ENCODE results near the gene MORF4L1. TPM values are rescaled to one million over a fixed set of nuclear protein-coding genes. Genes with fewer than 3 reads are reported as not detected.
"Not testable (repeated sequence)": the region's sequence is repeated elsewhere in the genome, so short reads cannot be mapped to it uniquely, and the experiment has no call there.

Gene MORF4L1
- total RNA-seq, 1 donor from 2014 or later = 472 TPM

DNA sequence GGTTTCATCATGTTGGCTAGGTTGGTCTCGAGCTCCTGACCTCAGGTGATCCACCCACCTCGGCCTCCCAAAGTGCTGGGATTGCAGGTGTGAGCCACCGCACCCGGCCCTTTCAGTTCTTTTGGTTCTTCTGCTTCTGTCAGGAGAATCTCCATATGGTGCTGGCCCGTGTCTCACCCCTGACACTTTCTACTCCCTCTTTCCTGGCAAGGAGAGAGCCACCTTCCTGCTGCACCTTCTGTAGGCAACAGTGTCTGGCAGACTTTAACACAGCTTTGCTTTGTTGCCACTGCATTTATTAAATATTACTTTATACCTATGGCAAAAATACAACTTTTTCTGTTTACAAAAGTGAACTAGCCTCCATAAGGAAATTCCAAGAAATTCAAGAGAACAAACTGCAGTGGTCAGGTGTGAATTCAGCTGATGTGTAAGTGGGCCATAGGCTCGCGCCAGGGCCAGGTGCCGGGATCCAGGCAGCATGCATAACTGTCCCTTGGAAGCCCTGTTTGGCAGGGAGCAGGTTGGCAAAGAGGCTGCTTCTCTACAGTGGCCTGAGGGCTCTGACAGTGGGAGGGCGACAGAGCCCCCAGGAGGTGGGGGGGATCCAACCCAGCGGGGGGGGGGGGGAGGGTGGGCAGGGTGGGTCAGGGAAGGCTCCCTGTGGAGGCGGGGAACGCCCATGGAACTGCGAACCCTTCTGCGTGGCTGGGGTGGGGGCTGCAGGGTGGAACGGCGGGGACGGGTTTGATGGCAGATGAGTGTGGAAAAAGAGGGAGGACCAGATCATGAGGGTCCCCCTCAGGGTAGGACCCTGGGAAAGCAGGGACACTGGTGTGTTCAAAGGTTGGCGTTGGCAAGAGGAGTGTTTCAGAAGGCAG lies 51.0 kb downstream of the MORF4L1 start:
- Mint-ChIP-seq H3K27ac (ENCODE audit: unreplicated experiment) (no peak overlapping the region), H3K4me1 (no peaks in the 10 kb centered on the region), H3K9me3 (no peaks in the 10 kb centered on the region), H3K36me3 (ENCODE audit: low read depth) (peaks cover 11% of the 10 kb centered on the region), H3K4me3 (no peak overlapping the region), H3K27me3 (ENCODE audit: low read depth) (no peaks in the 10 kb centered on the region)
- no peak for DNase-seq (ENCODE audit: low read depth, low spot score)
- TF ChIP-seq, protein P1, sequence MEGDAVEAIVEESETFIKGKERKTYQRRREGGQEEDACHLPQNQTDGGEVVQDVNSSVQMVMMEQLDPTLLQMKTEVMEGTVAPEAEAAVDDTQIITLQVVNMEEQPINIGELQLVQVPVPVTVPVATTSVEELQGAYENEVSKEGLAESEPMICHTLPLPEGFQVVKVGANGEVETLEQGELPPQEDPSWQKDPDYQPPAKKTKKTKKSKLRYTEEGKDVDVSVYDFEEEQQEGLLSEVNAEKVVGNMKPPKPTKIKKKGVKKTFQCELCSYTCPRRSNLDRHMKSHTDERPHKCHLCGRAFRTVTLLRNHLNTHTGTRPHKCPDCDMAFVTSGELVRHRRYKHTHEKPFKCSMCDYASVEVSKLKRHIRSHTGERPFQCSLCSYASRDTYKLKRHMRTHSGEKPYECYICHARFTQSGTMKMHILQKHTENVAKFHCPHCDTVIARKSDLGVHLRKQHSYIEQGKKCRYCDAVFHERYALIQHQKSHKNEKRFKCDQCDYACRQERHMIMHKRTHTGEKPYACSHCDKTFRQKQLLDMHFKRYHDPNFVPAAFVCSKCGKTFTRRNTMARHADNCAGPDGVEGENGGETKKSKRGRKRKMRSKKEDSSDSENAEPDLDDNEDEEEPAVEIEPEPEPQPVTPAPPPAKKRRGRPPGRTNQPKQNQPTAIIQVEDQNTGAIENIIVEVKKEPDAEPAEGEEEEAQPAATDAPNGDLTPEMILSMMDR (conservative IDR thresholded peaks at IDR 0.05) = no peak

DNA sequence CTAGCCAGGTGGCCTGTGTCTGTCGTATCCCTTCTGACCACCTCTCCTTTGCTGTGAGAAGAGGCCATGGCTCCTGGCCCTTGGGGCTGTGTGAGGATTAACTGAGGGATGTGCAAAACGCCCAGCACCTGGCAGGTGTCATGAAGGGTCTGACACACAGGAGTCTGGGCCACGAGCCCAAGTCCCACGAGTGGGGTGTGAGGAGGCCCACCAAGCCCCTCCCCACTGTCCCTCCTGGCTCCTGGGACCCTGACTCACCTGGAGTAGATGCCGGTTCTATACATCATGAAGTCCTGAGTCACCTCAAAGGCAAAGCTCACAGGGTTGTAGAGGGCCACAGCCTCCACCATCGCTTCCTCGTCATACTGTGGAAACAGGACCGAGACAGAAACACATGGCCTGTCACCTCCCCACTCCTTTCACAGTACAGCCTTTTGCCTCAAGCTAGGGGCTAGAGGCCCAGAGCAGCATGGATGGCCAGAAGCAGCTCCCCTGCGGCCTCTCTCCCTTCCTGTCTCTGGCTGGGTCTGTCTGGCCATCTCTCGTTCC lies 52.5 kb downstream of the MORF4L1 start:
- Mint-ChIP-seq H3K4me3 (no peak overlapping the region), H3K27me3 (ENCODE audit: low read depth) (no peaks in the 10 kb centered on the region), H3K36me3 (ENCODE audit: low read depth) (peaks cover 11% of the 10 kb centered on the region), H3K9me3 (no peaks in the 10 kb centered on the region), H3K4me1 (no peaks in the 10 kb centered on the region), H3K27ac (ENCODE audit: unreplicated experiment) (peak overlapping the region; percentile 35)
- no peak for DNase-seq (ENCODE audit: low read depth, low spot score)
- TF ChIP-seq, protein P1 (conservative IDR thresholded peaks at IDR 0.05) = no peak

DNA sequence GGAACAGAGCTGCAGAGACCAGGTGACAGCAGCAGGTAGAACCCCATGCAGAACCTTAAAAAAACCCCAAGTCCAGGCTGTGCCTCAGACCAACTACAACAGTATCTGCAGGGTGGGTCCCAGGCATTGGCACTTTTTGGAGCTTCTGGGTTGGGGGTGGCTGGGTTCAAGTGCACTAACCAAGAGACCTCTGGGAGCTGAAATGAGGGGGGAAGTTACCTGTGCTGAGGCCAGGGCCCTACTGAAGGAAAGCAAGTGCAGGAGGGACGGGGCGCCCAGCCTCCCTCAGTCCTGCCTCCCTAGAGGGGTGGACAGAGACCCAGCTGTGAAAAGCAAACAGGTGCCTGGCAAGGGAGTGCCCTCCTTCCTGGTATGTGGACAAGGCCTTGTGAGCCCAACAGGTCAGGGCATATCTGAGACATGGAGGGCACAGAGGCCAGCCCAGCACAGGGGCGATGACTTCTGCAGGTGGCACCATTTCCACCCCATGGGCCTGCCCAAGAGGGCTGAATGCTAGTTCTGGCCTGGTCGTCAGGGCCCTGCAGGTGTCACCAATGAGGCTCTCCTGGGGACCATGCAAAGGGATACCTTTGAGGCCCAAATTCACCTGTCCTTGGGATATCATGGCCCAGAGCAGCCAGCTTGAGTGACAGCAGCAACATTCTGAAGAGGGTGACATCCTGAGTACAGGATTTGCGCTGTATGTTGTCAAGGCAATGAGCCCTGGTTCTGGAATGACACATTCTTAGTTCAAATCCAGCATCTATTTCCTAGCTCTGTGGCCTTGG lies 53.5 kb downstream of the MORF4L1 start:
- no peaks in the 10 kb centered on the region for H3K27me3 Mint-ChIP-seq (ENCODE audit: low read depth)
- no peak overlapping the region for H3K27ac Mint-ChIP-seq (ENCODE audit: unreplicated experiment)
- peaks cover 9% of the 10 kb centered on the region for H3K36me3 Mint-ChIP-seq (ENCODE audit: low read depth)
- TF ChIP-seq, protein P1 (conservative IDR thresholded peaks at IDR 0.05) = no peak
- no peaks in the 10 kb centered on the region for H3K9me3 Mint-ChIP-seq
- H3K4me1 Mint-ChIP-seq = no peaks in the 10 kb centered on the region
- DNase-seq (ENCODE audit: low read depth, low spot score) = no peak
- no peak overlapping the region for H3K4me3 Mint-ChIP-seq

DNA sequence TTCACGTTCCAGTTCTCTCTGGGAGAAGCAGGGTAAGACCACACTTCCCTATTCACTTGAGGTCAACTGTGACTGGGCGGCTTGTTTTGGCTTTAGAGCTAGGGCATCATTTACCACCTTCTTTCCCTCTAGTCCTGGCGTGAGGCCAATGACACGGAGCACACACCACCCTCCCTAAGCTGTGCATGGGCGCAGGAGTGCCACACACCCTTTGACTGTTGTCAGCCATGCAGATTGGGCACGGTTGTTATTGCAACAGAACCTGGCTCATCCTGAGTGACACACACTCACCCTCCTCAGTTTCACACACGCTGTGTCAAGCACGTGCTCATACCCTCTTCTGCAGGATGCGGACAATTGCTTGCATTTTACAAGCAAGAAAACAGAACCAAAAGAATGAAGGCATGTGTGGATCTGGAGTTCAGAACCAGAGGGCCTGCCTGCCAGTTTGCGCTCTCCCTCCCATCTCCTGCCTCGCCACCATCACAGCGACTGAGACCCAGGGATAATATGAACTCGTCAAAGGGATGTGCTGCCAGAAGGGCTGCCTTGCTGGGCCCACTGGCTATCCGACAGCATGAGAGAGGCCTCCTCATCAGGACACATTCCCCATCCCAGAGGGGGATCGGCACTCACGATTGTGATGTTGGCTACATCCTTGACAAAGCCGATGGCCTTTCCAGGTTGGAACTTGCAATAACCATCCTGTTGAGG lies 54.5 kb downstream of the MORF4L1 start:
- no peak overlapping the region for H3K4me3 Mint-ChIP-seq
- H3K27ac Mint-ChIP-seq (ENCODE audit: unreplicated experiment) = peak overlapping the region; percentile 66
- DNase-seq (ENCODE audit: low read depth, low spot score) = no peak
- peaks cover 7% of the 10 kb centered on the region for H3K36me3 Mint-ChIP-seq (ENCODE audit: low read depth)
- H3K27me3 Mint-ChIP-seq (ENCODE audit: low read depth) = no peaks in the 10 kb centered on the region
- no peaks in the 10 kb centered on the region for H3K4me1 Mint-ChIP-seq
- no peaks in the 10 kb centered on the region for H3K9me3 Mint-ChIP-seq
- TF ChIP-seq, protein P1 (conservative IDR thresholded peaks at IDR 0.05) = no peak

DNA sequence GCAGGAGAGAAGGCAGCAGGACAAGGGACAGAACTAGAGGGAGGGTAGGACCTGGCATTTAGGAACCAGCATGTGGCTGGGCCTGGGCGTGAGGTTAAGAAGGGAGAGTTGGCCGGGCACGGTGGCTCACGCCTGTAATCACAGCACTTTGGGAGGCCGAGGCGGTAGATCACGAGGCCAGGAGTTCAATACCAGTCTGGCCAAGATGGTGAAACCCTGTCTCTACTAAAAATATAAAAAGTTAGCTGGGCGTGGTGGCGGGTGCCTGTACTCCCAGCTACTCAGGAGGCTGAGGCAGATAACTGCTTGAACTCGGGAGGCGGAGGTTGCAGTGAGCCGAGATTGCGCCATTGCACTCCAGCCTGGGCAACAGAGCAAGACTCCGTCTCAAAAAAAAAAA lies 55.5 kb downstream of the MORF4L1 start:
- not testable (repeated sequence) for H3K4me3 Mint-ChIP-seq; H3K27me3 Mint-ChIP-seq (ENCODE audit: low read depth); H3K4me1 Mint-ChIP-seq; H3K9me3 Mint-ChIP-seq; DNase-seq (ENCODE audit: low read depth, low spot score); H3K36me3 Mint-ChIP-seq (ENCODE audit: low read depth)
- H3K27ac Mint-ChIP-seq (ENCODE audit: unreplicated experiment) = peak overlapping the region; percentile 12
